ENCODE measurements around the gene NPAS2. TPM values are rescaled to one million over a fixed set of nuclear protein-coding genes. Genes with fewer than 3 reads are reported as not detected.
A peak's percentile ranks its signal among the peaks of the same experiment; 100 is the strongest.

NPAS2 gene
- total RNA-seq, 1 donor from 2014 or later: 11.0 TPM

GRCh38 chr2:101002562-101003277, 182.8 kb downstream of the NPAS2 start:
- no peak for TF ChIP-seq CTCF (conservative IDR thresholded peaks at IDR 0.05; ENCODE audit: low read depth, low read length)
- DNase-seq (ENCODE audit: low read depth): no peak
- peak overlapping the region; percentile 80 for H3K4me3 ChIP-seq (ENCODE audit: low read depth, low read length)

GRCh38 chr2:101003278-101003775, 183.4 kb downstream of the NPAS2 start:
- DNase-seq (ENCODE audit: low read depth): no peak
- TF ChIP-seq CTCF (conservative IDR thresholded peaks at IDR 0.05; ENCODE audit: low read depth, low read length): no peak
- peak overlapping the region; percentile 80 for H3K4me3 ChIP-seq (ENCODE audit: low read depth, low read length)

GRCh38 chr2:101004620-101005325, 184.8 kb downstream of the NPAS2 start:
- no peak for DNase-seq (ENCODE audit: low read depth)
- no peak overlapping the region for H3K4me3 ChIP-seq (ENCODE audit: low read depth, low read length)
- no peak for TF ChIP-seq CTCF (conservative IDR thresholded peaks at IDR 0.05; ENCODE audit: low read depth, low read length)

- no peak for DNase-seq (ENCODE audit: low read depth)
- no peak for TF ChIP-seq CTCF (conservative IDR thresholded peaks at IDR 0.05; ENCODE audit: low read depth, low read length)
- no peak overlapping the region for H3K4me3 ChIP-seq (ENCODE audit: low read depth, low read length)
Measured at GRCh38 chr2:101006065-101006715, 186.3 kb downstream of the NPAS2 start.

- no peak for DNase-seq (ENCODE audit: low read depth)
- H3K4me3 ChIP-seq (ENCODE audit: low read depth, low read length): no peak overlapping the region
- no peak for TF ChIP-seq CTCF (conservative IDR thresholded peaks at IDR 0.05; ENCODE audit: low read depth, low read length)
Measured at GRCh38 chr2:101007415-101008345, 187.7 kb downstream of the NPAS2 start.

- TF ChIP-seq CTCF (conservative IDR thresholded peaks at IDR 0.05; ENCODE audit: low read depth, low read length): no peak
- H3K4me3 ChIP-seq (ENCODE audit: low read depth, low read length): no peak overlapping the region
Measured at GRCh38 chr2:101011152-101011551, 191.2 kb downstream of the NPAS2 start.

More at GRCh38 chr2:101011152-101011551, 191.2 kb downstream of the NPAS2 start:
- no peak for DNase-seq (ENCODE audit: low read depth)
